NOMO-1 treated with dmso at 0.1 percent for 144 hours (cell line): ENCODE data around the gene ANO6.
"Not testable (repeated sequence)": the region's sequence is repeated elsewhere in the genome, so short reads cannot be mapped to it uniquely, and the experiment has no call there.

Source experiments
- DNase-seq: peaks from one replicate; lab custom pipeline; 2025; ENCODE audit not compliant: unreplicated experiment; lab: John Stamatoyannopoulos, UW

The ANO6 gene

DNA sequence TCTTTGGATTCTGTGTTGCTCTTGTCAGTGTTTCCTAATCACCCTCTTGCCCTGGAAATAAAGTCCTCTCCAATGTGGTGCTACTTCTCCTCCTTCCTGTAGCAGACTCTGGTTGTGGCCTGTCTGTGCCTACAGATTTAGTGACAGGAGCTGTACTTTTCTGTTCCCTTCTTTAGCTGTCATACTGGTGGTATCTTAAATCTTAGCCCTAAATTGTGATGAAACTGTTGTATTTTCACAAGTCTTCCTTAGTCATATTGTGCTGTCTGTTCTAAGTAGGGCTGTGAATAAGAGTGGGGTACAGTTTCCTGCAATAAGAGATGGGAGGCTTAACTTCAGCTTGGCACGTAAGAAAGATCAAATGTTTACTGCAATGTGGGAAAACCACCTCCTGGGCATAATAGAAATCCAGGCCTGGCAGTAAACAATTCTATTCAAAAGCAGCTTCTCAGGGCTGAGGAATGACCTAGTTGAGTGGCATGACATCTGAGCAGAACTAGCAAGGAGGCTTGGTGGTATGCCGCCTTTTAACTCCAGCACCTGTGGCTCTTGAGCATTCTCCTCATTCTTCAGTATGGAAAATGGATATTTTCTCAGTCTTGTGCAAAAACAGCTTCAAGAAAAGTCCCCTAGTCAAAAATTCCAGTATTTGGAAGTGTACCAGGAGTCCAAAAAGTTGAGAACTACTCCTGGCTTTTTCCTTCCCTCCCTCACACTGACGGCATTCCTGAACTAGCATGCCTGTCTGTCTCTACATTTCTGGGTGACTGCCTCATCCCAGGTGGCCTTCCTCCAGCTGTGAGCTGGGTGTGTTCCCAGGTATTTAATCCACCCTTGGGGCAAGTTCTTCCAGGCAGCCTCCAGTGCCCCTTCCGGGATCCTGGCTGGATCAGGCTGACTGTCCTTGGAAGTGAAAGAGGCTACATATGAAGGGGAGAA is 19.5 kb downstream of the ANO6 start:
- no peak for DNase-seq

DNA sequence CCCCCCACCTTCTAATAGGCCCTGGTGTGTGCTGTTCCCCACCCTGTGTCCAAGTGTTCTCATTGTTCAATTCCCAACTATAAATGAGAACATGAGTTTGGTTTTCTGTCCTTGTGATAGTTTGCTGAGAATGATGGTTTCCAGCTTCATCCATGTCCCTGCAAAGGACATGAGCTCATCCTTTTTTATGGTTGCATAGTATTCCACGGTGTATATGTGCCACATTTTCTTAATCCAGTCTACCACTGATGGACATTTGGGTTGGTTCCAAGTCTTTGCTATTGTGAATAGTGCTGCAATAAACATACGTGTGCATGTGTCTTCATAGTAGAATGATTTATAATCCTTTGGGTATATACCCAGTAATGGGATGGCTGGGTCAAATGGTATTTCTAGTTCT is 20.5 kb downstream of the ANO6 start:
- DNase-seq = not testable (repeated sequence)

DNA sequence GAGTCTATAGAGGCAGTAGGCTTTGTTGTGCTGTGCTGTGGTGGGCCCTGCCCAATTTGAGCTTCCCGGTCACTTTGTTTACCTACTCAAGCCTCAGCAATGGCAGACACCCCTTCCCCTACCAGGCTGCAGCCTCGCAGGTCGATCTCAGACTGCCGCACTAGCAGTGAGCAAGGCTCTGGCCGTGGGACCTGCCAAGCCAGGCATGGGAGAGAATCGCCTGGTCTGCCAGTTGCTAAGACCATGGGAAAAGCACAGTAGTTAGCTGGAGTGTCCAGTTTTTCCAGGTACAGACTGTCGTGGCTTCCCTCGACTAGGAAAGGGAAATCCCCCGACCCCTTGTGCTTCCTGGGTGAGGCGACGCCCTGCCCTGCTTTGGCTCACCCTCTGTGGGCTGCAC is 26.3 kb downstream of the ANO6 start:
- DNase-seq = no peak

DNA sequence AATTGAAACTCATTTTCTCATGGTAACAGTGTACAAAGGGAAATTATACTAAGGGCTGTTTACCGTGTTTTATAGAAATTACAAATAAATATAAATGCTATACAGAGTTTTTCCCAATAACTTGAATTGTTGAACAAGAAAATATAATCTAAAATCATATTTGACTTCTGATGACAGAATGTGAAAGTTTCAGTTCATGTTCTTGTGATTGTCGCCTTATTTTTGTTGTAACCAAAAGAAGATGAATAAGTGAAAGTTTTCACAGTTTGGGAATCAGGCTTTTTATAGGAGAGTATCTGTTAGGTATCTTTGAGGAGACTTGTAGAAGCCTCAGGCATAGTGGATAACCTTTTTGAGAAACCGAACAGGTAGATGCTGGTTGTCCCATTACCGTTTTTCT is 28.1 kb downstream of the ANO6 start:
- DNase-seq = no peak

DNA sequence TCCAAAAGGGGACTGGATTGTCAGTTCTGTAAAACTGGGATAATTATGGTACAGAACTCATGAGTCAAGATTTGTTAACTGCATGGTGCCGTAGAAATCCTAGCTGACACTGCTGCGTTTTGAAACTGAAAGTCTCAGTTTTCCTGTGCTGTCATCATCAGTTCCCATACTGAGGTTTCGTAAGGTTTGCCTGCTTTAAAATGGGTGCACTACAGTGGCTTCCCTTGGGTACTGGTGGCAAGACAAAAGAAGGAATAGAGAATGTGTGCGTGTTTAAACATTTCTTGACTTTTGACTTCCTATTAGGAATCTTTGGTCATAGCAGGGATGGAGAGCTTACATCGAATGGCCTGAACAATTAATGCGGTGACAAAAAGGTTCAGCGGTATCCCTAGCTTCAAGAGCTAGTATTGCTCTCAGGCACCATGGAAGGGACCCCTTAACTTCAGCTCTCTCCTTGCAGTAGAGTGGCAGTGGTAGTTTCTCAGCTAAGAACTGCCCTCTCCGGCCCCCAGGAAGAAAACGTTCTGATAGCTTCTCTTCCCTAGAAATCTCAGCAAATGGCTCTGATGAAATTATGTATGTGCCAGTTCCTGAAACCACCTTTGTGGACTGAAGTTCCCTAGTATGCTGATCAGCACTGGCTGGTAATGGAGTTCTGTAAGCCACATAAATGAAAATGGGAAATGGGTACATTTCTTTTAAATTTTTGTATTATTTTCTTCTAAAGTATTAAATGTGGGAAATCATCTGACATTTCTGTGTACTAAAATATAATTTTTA is 28.9 kb downstream of the ANO6 start:
- no peak for DNase-seq

DNA sequence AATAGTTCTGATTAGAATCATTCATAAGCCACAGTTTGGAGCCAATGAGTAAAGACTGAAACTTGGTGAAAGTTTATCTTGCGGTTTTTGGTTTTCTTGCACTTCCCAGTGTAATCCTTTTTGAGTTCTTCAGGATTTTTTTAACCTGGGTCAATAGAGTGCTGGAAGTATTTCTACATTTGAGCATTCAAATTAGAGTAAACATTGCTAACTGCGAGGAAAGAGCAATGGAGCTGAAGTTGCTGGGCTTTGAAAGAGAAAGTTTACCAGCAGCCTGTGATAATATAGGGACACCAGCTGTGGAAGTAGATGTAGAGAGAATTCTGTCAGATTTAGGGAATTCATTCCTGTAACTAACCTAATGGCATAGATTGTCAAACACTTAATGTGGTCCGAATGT is 30.3 kb downstream of the ANO6 start:
- DNase-seq = no peak

DNA sequence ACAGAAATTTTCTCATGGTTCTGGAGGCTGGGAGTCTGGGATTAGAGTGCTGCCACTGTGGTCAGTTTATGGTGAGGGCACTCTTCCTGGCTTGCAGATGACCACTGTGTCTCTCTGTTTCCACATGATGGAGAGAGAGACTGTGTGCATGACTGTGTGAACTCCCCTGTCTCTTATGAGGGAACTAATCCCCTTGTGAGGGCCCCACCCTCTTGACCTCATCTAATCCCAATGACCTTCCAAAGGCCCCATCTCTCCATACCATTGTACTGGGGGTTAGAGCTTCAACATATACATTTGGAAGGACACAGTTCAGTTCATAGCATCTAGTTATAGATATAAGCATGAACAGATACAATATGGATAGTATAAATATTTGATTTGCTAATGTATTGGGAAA is 31.7 kb downstream of the ANO6 start:
- no peak for DNase-seq

DNA sequence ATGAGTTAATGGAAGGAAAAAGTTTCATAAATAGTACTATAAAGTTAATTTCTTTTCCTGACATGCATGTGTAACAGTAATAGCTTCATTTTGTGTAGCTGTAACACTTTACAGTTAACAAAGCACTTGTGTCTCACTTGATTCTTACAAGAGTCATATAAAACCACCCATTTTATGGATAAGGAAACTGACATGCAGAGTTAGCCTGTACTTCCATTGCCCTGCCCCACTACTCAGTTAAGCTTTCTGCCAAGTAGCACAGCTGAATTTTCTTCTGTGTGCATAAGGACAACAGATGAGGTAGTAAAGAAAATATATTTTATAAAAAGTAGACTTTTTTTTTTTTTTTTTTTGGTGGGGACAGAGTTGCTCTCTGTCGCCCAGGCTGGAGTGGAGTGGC is 32.2 kb downstream of the ANO6 start:
- no peak for DNase-seq

DNA sequence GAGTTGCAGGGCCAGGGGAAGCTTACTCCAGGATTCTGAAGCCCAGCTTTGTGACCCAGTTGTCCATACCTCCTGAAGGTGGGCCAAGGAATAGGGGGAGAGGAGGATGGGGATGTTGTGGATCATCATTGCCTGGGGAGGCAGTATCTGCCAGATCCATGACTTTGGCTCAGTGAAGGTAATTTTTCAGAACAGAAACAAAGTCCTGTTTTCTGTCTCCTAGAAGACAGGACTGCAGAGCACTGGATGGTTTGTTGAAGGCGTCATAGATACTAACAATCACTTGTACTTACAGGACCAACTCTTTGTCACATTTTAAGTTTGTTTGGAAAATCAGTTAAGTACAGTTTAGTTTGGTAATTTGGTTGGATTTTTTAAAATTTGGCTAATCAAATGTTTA is 38.4 kb downstream of the ANO6 start:
- DNase-seq = no peak

DNA sequence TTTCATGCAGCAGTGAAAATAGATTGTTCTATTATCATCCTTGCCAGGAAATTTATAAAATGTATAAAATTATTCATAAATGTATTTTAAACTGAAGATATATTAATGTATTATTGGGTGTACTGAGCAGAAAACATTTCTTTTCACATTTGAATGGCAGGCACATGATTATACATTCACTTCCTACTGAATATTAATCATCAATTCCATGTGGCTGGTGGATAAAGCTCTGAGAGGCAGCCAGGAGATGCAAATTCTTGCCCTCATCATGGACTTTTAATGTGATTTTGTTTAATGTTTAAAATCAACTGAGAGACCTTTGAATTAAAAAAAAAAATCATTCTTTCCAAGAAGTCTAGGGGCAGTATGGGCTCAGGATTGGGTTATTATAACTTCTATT is 40.8 kb downstream of the ANO6 start:
- no peak for DNase-seq

DNA sequence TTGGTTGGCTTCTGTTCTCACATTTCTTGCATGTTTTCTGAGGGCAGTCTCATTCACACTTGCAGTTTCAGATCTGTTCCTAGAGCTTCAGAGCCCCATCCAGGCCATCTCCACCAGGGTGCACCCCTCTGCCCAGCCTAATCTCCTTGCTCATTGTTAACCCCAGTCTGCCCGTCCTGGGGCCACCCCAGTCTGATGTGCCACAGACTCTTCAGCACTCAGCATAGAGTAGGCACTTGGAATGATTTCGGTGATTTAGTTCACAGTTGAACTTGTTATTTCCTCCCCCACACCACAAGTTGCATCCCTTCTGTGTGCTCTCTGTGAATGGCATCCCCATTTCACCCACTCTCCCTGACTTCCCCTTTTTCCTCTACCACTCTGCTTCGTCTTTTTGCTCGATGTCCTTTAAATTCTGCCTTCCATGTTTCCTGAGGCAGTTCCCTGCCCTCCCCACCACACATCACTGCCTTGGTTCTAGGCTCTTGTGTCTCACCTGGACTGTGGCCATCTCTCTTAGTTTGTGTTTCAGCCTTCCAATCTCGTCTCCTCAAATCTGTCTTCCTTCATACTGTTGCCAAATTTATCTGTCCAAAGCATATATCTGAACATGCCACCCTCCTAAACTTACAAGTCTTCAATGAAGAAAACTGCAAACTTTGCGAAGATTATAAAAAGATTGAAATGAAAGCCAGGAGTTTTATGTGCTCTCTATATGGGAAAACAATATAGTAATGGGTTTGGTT is 41.5 kb downstream of the ANO6 start:
- peak; percentile 68 for DNase-seq

DNA sequence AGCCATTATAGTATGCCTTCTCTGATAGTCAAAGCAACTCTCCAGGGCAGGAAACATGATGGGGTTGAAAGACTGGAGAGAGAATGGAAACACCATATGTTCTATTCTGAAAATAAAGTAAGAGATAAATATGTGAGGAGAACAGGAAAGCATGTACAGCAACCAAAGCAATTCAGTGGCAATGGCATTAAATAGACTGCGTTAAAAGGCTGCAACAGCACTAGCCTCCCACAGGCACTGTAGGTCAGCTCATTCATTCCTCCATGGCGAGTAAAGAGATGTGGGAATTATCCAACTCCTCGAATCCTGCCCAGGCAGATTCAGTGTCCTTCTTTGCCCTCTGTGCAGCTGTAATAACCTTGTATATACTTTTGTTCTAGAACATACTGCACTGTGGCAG is 43.8 kb downstream of the ANO6 start:
- DNase-seq = no peak

DNA sequence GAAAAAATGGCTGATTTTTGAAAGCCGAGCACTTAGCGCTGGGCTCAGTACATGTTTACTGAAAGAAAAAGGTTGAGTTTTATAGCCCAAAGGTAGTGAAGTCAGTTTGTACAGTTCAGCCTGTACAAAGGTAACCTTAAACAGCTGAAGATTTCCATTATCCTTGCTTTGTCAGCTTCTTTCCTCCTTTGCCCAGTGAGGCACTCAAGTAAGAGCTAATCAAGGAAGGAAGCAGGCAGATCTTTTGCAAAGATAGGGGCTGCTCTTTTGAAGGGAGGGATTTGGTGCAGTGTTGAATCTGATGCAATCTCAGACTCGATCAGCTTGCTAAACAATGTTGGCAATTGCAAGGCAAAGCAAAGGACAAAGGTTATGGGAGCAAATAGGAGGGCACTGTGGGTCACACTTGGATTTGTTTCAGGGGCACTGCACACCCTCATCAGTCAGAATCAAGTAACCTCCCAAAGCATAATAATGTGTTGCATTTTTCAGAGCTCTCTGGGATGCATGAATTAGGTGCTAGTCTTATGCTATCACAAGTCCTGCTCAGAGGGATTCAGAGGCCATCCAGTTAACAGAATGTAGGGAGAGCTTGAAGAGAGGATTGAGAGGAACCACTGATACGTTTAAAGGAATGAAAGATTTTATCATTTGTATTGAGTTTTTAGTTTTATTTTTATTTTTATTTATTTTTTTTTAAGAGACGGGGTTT is 44.4 kb downstream of the ANO6 start:
- DNase-seq = no peak

DNA sequence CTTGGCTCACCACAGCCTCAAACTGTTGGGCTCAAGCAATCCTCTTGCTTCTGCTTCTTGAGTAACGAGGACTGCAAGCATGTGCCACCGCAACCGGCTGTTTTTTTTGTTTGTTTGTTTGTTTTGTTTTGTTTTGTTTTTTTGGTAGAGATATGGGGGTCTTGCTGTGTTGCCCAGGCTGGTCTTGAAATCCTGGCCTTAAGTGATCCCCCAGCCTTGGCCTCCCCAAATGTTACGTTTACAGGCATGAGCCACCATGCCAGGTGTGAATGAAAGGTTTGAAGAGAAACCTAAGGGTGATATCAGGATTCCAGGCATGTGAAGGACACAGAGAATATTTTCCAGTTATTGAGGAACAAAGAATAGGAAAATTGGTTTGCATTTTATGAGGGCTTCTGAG is 45.0 kb downstream of the ANO6 start:
- no peak for DNase-seq

DNA sequence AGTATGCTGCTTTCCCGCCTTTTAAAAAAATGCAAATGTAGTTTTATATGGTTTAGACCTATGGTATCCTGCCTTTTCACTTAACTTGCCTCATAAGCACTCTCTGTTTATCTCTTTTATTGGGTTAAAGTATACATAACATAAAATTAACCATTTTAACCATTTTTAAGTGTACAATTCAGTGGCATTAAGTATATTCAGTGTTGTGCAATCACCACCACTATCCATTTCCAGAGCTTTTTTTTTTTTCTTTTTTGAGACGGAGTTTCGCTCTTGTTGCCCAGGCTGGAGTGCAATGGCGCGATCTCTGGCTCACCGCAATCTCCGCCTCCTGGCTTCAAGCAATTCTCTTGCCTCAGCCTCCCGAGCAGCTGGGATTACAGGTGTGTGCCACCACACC is 46.3 kb downstream of the ANO6 start:
- DNase-seq = not testable (repeated sequence)

DNA sequence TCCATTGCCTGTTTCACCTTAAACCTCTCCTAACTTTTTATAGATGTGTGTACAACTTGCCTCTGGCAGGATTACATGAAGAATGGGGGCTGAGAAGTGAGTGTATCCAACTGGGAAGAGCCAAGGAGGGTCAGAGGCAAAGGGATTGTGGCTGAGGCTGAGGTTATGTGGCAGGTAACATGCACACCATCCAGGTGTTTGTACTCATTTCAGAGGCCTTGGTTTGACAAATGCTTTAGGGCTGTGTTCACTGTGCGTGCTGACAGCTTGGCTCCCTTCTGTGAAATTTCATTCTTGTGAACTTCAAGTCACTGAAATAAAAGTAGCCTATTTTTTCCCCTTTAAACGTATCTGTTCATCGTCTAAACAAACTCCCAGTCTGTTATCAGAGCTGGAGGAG is 47.7 kb downstream of the ANO6 start:
- no peak for DNase-seq

DNA sequence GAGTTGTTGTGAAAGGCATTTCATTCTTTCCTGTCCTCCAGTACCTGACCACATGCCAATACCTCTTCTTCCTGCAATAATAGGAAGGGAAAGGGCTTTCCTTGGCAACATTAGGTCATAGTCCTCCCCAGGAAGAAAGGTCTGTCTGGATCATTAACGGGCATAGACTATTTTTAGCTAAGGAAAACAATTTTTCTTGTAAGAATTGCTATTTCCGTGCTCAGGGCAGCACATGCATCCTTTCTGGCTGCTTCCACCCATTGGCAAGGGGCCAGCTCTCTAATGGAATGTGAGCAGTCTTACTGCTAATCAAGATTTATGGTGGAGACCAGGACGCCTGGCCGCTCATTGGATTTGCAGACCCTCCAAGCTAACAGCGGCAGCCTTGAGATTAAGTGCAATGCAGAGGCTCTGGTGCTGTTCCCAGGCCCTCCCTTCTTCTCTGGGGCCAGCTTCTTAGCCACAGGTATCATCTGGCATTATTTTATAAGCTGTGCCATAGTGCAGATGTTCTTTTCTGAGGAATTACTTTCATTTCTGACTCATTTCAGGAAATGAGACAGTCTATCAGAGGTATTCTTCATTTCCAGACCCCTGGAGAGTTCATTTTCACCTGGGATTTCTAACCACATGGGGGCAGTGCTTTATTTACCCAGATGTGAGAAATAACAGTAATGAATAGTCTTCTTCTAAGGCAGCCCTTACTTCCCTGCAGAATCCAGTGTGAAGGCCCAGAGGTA is 52.9 kb downstream of the ANO6 start:
- no peak for DNase-seq

DNA sequence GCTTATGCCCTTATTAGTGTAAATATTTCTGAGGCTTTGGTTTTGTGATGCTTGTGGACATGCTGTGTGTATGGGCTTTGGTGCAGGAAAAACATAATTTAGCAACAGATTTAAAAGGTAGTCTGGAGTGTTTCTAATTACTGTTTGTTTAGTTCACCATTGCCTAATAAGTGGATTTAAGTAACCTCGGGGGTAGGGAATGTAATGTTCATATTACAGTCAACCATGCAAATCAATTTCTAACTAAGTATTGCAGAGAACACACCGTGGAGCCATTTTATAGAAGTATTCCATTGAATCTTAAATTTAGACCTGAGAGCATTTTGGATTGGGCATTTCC is 53.5 kb downstream of the ANO6 start:
- DNase-seq = no peak

DNA sequence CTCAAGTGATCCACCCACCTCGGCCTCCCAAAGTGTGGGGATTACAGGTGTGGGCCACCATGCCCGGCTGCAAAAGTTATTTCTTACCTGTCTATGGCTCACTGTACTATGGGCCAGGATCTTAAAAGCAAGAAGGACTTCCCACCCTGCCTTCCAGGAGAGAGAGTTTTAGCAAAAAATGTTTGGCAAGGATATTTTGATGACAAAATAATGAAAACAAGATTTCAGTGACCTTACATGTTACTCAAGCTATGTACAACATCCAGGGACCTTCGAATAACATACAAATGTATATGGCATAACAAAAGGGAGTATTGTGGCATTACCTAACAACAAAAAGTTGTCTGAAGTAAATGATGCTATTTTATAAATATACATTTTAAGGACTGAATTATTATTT is 55.1 kb downstream of the ANO6 start:
- no peak for DNase-seq

DNA sequence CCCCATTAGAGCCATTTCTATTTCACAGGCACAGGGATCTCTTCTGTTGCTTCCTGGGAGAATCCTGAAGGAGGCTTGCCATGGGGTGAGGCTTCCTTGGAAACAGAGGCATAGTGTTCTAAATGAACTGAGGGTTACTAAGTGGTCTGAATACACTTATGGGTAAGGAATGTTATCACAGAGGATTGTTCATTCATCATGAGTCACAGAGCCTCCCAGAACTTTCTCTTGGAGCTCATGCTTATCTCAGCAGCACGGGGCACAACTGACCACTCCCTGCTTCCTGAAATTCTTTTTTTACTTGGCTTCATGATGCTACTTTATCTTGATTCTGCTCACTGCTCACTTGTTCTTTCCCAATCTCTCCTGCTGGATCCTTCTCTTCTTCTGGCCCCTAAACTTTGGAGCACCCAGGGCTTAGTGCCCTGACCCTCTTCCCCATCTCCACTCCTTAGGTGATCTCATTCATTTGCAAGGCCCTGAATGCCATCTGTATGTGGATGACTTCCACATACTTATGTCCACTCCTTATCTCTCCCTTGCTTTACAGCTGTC is 57.9 kb downstream of the ANO6 start:
- DNase-seq = no peak
